ENCODE measurements around the gene DNAJB12.

DNA sequence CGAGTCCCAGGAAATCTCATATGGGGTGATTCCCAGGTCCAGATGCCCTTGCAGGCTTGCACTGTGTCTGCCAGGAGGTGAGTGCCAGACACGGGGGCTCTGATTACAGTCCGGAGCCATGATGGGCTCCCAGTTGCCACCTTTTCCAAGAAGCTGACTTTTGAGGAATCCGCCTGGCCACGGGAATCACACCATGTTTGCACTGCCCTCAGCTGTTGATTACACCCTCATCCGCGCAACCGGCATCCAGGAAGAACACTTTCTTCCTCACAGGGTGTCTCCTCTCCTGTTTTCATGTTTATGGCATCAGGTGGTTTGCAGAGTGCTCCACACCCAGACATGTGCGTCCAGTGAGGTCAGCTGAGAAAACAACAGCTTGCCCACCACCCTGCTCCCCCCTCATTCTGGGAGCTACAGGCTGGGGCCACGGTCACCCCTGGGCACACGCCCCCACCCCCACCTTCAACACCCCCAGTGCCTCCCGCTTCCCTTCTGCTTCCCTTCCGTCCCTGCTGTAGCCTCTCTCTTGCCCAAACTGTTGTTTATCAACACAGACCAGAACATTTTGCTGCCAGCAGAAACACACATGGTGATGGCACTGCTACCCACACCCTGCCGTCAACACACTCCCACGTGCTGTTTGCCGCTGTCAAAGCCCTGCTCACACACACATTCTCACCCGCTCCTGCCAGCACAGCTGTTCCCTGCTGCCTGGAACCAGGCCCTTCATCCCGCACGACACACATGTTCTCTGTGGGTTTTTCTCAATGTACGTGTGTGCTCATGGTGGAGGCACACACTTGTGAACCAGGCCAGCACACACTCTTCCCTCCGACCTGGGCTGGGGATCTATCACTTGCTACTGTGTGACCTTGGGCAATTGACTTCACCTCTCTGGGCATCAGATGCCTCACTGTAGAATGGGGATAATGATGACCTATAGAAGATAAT, 45.2 kb downstream of the DNAJB12 start:
- TF ChIP-seq, protein P1, sequence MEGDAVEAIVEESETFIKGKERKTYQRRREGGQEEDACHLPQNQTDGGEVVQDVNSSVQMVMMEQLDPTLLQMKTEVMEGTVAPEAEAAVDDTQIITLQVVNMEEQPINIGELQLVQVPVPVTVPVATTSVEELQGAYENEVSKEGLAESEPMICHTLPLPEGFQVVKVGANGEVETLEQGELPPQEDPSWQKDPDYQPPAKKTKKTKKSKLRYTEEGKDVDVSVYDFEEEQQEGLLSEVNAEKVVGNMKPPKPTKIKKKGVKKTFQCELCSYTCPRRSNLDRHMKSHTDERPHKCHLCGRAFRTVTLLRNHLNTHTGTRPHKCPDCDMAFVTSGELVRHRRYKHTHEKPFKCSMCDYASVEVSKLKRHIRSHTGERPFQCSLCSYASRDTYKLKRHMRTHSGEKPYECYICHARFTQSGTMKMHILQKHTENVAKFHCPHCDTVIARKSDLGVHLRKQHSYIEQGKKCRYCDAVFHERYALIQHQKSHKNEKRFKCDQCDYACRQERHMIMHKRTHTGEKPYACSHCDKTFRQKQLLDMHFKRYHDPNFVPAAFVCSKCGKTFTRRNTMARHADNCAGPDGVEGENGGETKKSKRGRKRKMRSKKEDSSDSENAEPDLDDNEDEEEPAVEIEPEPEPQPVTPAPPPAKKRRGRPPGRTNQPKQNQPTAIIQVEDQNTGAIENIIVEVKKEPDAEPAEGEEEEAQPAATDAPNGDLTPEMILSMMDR (IDR thresholded peaks at IDR 0.05 in 2 of 3, conservative IDR thresholded peaks at IDR 0.05 in 1 of 3; ENCODE audit: borderline replicate concordance in 1 of 3, insufficient read depth in 1 of 3, low read depth in 2 of 3, low read length in 2 of 3): no peak
- TF ChIP-seq POLR2A (IDR thresholded peaks at IDR 0.05; ENCODE audit: borderline replicate concordance, extremely low read depth, insufficient read depth, insufficient read length) (peak; percentile 25), EZH2phosphoT487 (IDR thresholded peaks at IDR 0.05; ENCODE audit: borderline replicate concordance) (no peak), RAD21 (IDR thresholded peaks at IDR 0.05; ENCODE audit: low read depth) (no peak), MAX (IDR thresholded peaks at IDR 0.05) (no peak), FOSL1 (IDR thresholded peaks at IDR 0.05; ENCODE audit: low read depth) (no peak), EZH2 (IDR thresholded peaks at IDR 0.05) (no peak), SP1 (IDR thresholded peaks at IDR 0.05; ENCODE audit: low read depth) (no peak), POLR2AphosphoS5 (IDR thresholded peaks at IDR 0.05; ENCODE audit: low read depth, low read length) (no peak), JUND (IDR thresholded peaks at IDR 0.05) (no peak), ATF3 (IDR thresholded peaks at IDR 0.05) (no peak), CEBPB (IDR thresholded peaks at IDR 0.05; ENCODE audit: low read depth) (no peak)

Measured in HCT116 (cell line).